GM19193 (cell line): ENCODE data around the gene PDLIM3.

ENCODE experiments used
- POLR2A ChIP-seq: IDR thresholded peaks from 4 replicates; pipeline ENCODE4 v1.6.1; 2011; ENCODE audit not compliant: insufficient read depth, insufficient read length; ENCODE audit errors: extremely low read depth

Gene PDLIM3

DNA sequence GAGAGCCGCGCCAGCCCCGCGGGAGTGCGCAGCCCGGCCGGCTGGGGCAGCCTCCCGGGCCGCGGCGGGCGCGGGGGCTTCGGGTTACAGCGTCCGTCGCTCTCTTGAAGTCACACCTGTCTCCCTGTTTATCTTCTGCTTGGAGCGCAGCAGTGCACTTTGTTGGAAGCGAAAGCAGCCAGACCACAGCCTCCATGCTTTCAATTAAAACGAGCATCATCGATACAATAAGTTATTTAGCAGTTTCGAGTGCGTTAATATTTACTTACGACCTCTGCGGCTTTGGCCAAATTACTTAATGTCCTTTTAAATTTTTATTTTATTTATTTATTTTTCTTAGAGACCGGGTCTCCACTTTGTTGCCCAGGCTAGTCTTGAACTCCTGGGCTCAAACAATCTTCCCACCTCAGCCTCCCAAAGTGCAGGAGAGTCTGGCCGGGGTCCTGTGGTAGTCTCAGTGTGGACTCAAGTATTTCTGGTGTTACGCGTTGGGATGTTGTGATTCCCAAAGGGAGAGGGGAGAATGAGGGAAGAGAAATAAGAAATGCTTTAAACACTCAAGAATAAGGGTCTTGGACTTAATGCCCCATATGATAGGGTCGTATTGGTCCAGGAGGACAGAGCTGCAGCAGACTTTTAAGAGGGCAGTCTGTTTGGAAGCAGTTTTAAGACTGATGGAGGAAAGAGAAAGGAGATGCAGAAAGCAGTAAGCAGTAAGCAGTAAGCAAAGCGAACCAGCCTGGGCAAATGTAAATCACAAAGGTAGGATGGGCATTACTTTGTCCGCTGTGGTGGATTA is 504 bp upstream of the PDLIM3 start:
- TF ChIP-seq POLR2A: no peak

DNA sequence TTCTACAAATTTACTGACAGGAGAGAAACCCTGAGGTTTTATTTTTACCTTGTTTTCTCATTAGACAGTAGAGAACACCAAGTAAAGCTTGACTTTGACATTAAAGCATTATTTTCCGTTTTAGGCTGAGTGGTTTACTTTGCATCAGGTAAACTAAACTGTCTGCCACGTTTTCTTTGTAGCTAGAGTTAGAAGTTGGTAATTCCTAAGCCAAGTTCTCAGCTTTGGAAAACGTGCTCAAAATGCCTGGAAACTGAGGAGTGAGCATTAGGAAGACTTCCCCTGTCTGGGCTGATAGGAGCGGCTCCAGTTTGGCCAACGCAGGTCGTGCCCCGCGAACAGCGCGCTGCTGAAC is 819 bp downstream of the PDLIM3 start:
- no peak for TF ChIP-seq POLR2A

DNA sequence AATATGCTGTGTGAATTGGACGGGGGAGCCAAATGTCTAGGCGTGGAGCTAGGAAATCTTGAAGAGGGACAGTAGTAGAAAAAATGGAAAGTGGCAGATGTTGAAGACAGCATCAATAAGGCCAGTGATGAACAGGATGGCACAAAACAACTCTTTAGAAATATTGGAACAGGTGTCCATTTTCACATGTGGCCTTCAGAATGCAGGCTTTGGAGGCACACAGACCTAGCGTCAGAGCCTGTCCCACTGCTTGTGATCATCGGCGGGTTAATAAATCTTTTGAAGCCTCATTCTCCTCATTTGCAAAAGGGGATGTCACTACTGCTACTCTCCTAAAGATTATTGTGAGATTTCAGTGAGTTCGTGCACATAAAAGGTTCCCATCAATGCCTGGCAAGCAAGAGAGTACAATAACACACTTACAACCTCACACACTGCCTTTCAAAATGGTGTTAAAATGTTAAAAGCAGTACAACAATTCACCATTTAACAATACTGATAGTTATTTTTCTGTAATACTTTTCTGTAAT is 2.4 kb downstream of the PDLIM3 start:
- TF ChIP-seq POLR2A: no peak

DNA sequence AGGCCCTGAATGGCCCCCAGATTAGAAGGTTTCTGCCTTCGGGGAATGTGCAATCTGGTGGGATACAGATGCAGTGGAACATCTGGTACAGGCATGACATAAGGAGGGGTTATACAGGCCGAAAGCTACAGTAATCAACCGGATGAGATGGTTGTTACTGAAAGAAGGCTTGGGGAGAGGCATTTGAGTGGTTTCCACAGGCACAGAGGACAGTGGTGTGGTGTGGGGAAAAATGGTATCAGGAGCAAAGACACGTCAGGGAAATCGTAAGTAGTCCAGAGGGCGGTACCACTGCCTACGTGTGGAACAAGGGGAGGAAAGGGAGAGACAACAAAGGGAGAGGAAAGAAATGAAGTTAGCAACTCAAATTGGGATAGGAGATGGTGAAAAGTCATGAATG is 3.0 kb downstream of the PDLIM3 start:
- TF ChIP-seq POLR2A: no peak

DNA sequence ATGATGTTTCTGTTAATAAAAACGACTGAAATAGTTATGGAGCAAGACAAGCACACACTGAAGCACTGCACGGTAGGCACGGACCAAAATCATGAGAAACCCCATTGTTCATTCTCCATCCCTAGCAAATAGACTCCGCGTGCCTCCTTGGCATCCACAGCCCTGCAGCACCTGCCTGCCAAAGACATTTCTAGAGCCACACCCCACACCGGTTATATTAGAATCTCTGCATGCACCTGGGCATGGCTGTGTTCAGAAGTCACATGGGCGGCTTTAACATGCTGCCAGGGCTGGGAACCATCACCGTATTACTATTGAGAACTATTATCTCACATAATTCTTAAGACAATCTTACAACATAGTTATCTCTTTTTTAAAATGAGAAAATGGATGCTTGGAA is 5.9 kb downstream of the PDLIM3 start:
- no peak for TF ChIP-seq POLR2A

DNA sequence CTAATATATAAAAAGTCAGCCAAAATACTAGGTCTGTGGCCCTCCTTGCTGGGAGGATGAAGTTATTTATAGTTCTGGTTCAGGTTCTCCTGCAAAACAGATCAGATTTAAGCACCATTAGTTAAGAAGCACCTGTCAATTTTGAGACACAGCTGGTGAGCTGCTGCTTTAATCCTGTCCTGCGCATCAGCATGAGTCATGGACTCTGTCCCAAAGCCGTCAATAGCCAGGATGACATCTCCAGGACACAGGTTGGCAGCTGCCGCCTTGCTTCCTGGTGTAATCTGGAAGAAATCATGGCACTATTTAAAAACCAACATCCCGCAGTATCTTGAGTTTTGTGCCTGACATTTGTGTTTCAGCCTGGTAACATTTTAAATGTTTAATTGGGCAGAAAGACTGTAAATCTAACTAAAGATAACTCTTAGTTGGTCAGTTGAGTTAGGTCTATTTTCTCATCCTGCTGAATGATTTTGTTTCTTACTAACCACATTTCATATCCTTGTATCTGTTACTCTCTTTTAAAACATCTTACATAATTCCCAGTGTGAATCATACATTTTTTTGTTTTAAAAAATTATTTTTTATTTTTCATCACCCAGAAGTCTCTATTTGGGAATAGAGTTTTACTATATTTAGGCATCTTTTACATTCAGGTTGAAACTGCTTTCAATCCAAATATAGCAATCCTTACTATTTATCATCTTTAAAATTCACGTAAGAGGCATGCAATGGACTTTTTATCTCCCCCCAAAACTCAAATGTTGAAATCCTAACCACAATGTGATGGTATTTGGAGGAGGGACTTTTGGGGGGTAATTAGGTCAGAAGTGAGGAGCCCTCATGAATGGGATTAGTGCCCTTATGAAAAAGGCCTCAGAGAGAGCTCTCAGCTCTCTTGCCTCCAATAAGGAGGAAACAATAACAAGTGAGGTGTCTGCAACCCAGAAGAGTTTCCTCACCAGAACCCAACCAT is 10.1 kb downstream of the PDLIM3 start:
- no peak for TF ChIP-seq POLR2A

DNA sequence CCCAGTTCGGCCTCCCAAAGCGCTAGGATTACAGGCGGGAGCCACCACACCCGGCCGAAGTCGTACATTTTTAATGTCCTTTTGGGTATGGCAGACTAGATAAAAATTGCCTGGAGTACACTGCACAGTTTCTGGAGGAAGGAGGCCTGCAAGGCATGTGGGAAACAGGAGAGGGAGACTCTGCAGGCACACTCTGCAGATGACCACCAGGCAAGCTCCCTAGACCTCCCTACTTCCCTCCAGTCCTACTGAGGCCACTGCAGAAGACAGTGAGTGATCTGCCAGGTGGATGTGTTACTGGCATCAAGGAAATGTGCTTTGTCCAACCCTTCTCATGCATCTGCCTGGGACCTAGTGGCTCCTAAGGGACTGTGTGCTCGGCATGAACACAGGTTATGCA is 11.4 kb downstream of the PDLIM3 start:
- TF ChIP-seq POLR2A: no peak

DNA sequence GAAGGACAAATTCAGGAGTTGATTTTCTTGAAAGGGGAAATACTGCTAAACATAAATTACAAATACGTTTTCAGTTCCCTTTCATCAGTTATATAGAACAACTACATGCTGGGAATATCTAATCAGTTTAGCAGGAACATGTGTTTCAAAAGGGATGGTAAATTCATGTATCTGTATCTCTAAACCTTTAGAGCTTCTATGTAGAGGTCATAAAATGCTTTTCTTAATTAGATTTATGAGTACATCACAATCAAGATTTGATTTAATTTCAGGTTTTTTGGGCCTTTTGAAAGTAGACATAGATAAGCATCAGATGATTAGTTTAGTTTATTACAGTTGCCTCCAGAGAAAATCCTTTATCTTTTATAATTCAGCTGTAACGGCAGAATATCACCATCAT is 12.9 kb downstream of the PDLIM3 start:
- no peak for TF ChIP-seq POLR2A

DNA sequence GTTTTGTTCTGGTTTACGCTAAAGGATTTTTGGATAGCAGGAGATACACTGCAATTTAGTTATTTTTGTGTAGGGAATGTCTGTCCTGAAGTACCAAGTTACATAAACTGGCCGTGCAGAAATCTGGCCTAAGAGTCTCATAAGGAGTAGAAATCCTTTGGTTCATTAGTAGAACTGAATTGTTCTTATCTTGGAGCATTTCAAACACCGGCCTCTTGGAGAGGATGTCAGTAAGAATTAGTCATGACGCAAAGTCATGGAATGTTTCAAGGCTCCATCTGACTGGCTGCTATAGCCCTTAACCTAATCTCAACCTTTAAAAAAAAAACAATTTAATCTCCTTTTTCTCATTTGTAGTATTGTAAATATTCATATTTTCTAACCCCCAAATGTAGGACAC is 15.2 kb downstream of the PDLIM3 start:
- no peak for TF ChIP-seq POLR2A

DNA sequence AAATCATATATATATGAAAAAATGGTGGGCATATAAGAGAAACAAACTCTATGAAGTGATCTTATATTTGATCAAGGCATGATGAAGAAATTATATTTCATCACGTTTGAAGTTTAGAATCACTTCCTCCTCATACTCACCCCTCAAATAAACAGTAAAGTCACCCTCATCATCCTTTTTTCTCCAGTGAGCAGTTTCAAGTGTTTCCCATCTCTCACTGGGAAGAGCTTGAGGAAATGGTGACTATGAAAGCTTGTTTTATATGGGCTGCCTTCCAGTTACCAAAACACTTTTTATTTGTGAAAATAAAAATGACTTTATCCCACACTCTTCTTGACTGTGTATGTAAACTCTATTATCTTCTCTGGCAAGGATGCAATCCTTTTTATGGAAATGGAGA is 16.8 kb downstream of the PDLIM3 start:
- TF ChIP-seq POLR2A: no peak

DNA sequence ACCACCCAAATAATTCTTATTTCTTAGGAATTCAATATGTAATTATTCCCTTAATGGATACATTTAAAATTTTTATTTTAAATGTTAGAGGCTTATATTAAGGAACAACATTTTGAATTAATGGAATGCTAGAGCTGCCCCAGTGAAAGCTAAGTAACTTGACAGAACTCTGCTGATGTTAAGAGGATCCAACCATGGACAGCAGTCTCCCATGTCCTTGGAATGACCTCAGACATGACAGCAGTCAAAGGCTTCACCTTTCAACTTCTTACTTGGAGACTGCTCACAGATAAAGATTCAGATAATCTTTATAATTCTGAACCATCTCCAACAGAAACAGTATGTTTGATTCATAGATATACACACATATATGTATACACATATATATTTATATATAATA is 17.2 kb downstream of the PDLIM3 start:
- TF ChIP-seq POLR2A: no peak

DNA sequence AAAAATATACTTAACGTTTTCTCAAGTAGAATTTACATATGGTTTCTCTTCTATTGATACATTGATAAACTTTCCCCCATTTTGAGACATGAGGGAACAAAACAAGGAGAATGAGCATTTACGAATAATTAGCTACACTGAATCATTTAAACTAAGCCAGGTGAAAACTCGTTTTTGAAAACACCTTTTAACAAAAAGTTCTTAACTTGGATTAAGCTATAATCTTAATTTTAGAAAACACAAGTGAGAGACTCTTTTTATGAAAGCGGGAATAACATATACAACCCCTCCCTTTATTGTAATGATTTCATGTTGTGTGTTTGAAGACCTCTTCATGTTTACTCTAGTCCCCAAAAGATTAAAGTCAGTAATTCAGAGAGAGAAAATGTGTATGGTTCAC is 20.1 kb downstream of the PDLIM3 start:
- no peak for TF ChIP-seq POLR2A

DNA sequence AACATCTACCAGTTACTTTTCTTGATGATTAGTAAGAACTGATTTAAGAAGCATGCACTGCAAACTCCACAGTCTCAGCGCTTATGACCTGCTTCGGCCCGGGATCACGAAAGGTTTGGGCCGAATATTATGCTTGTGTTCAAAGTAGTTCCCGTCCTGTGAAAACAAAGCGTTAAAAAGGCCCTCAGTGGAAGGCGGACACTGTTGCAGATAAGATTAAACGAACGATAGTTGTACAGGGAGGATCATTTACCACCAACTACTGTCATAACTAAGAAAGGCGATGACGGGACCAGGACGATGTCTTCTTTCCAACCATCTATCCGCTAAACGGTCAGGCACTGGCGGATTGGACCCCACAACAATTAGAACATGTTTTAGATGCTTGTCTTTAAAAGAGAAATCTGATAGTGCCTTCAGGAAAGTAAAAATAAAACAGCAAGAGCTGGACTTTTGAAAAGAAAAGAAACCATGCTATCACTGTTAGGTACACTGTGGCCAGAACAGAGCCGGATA is 21.1 kb downstream of the PDLIM3 start:
- no peak for TF ChIP-seq POLR2A

DNA sequence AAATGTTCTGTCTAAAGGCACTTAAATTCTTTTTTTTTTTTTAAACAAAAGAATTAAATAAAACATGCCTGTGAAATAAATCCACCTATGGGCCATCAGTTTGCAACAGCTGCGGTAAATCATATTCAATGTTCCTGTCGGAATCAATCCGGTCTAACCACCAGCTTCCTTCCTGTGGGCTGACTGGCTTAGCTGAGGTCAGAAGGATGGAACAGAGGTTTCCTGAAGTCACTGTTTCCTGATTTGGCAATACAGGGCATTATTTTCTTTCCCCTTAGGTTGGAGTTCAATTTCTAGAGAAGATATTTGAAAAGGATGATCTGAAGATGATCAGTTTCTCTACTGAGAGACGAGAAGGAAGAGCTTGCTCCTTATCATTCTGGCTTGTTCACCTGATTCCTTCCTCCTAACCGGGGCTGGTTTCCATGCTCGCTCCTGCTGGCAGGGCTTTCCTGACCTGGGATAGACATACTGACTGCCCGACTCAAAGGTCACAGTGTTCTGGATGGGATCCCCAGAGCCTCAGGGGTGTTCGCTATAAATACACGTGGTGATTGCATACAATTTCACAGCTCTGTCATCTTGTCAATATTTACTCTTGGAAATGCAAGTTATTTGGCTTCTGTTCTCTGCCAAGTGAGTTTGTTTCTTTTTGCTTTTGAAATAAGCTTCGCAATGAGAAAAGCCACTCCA is 21.7 kb downstream of the PDLIM3 start:
- TF ChIP-seq POLR2A: no peak

DNA sequence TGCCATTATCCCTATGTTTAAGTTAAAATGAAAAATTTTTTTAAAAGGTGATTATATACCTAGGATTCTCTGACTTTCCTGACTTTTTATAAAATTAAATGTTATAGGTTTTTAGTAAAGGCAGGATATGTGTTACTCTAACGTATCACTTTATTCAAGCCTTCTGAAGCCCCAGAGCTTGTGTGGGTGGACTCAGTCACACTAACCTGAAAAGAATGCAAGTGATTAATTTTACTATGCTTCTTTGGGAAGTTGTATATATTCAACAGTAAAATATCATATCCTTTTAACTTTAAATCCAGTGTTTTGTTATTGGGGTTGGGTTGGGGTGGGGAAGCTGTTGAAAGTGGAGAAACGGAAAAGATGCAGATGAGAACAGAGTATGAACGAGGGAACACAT is 22.8 kb downstream of the PDLIM3 start:
- TF ChIP-seq POLR2A: no peak
